H9 (cell line): ENCODE measurements around the gene CLEC4E. TPM values are rescaled to one million over a fixed set of nuclear protein-coding genes. Genes with fewer than 3 reads are reported as not detected.

Source experiments
- DNase-seq: peaks from one replicate; pipeline ENCODE4 v3.0.0-alpha.2; 2017
- H2AFZ ChIP-seq: one replicate; pipeline ENCODE4 v1.6.1; 2013; ENCODE audit warnings: mild to moderate bottlenecking, low read length, control low read depth, moderate library complexity
- H2AK5ac ChIP-seq: 2 replicates; pipeline ENCODE4 v1.6.1; 2013; ENCODE audit warnings: low read length, control low read depth, mixed read lengths; ENCODE audit not compliant: insufficient read length
- H2BK120ac ChIP-seq: one replicate; pipeline ENCODE4 v1.6.1; 2013; ENCODE audit warnings: low read depth, mild to moderate bottlenecking, low read length, control low read depth, inconsistent platforms; ENCODE audit not compliant: poor library complexity, severe bottlenecking
- H2BK12ac ChIP-seq: 2 replicates; pipeline ENCODE4 v1.6.1; 2013; ENCODE audit warnings: low read length, control low read depth, mixed read lengths, low read depth; ENCODE audit not compliant: insufficient read length
- H2BK15ac ChIP-seq: 2 replicates; pipeline ENCODE4 v1.6.1; 2013; ENCODE audit warnings: low read depth, low read length, control low read depth
- H2BK20ac ChIP-seq: one replicate; pipeline ENCODE4 v1.6.1; 2013; ENCODE audit warnings: low read depth, mild to moderate bottlenecking, low read length, control low read depth, inconsistent platforms; ENCODE audit not compliant: poor library complexity, severe bottlenecking
- H2BK5ac ChIP-seq: 2 replicates; pipeline ENCODE4 v1.6.1; 2013; ENCODE audit warnings: low read length, control low read depth, mixed read lengths; ENCODE audit not compliant: insufficient read length
- H3K14ac ChIP-seq: 2 replicates; pipeline ENCODE4 v1.6.1; 2013; ENCODE audit warnings: low read length, control low read depth; ENCODE audit not compliant: insufficient read depth
- H3K18ac ChIP-seq: 2 replicates; pipeline ENCODE4 v1.6.1; 2013; ENCODE audit warnings: low read depth, mild to moderate bottlenecking, mixed read lengths, low read length, control low read depth; ENCODE audit not compliant: insufficient read length
- H3K23ac ChIP-seq: 2 replicates; pipeline ENCODE4 v1.6.1; 2013; ENCODE audit warnings: low read length, control low read depth, mixed read lengths, low read depth; ENCODE audit not compliant: insufficient read length
- H3K23me2 ChIP-seq: 2 replicates; pipeline ENCODE4 v1.6.1; 2013; ENCODE audit warnings: low read depth, mild to moderate bottlenecking, mixed read lengths, low read length, control low read depth; ENCODE audit not compliant: insufficient read length, poor library complexity, severe bottlenecking
- H3K27ac ChIP-seq: 2 replicates; pipeline ENCODE4 v1.5.1; 2013; ENCODE audit warnings: low read length, control low read depth, mixed read lengths, low read depth; ENCODE audit not compliant: insufficient read length
- H3K27me3 ChIP-seq: 2 replicates; pipeline ENCODE4 v1.6.1; 2013; ENCODE audit warnings: low read length, control low read depth, inconsistent platforms; ENCODE audit not compliant: insufficient read depth
- H3K4ac ChIP-seq: 2 replicates; pipeline ENCODE4 v1.6.1; 2013; ENCODE audit warnings: low read depth, mild to moderate bottlenecking, control low read depth, inconsistent platforms, low read length, moderate library complexity
- H3K4me1 ChIP-seq: 2 replicates; pipeline ENCODE4 v1.6.1; 2013; ENCODE audit warnings: low read length, control low read depth, inconsistent platforms; ENCODE audit not compliant: insufficient read depth
- H3K4me2 ChIP-seq: 2 replicates; pipeline ENCODE4 v1.6.1; 2013; ENCODE audit warnings: low read length, control low read depth, mixed read lengths; ENCODE audit not compliant: insufficient read length, insufficient read depth
- H3K56ac ChIP-seq: 2 replicates; pipeline ENCODE4 v1.6.1; 2013; ENCODE audit warnings: low read depth, mild to moderate bottlenecking, mixed read lengths, low read length, control low read depth; ENCODE audit not compliant: insufficient read length
- H3K79me1 ChIP-seq: 2 replicates; pipeline ENCODE4 v1.6.1; 2013; ENCODE audit warnings: low read depth, mild to moderate bottlenecking, moderate library complexity, low read length, control low read depth, inconsistent platforms; ENCODE audit not compliant: insufficient read depth, poor library complexity, severe bottlenecking
- H3K79me2 ChIP-seq: 2 replicates; pipeline ENCODE4 v1.6.1; 2013; ENCODE audit warnings: low read length, control low read depth, inconsistent platforms; ENCODE audit not compliant: insufficient read depth
- H3K9ac ChIP-seq: 2 replicates; pipeline ENCODE4 v1.6.1; 2013; ENCODE audit warnings: low read length, control low read depth, mixed read lengths; ENCODE audit not compliant: insufficient read length; ENCODE audit errors: extremely low read depth
- H3K9me3 ChIP-seq: one replicate; pipeline ENCODE4 v1.6.1; 2013; ENCODE audit warnings: low read depth, low read length, inconsistent platforms; ENCODE audit not compliant: control insufficient read depth
- H3T11ph ChIP-seq: one replicate; pipeline ENCODE4 v1.6.1; 2013; ENCODE audit warnings: mild to moderate bottlenecking, low read length, control low read depth, inconsistent platforms
- H4K20me1 ChIP-seq: one replicate; pipeline ENCODE4 v1.6.1; 2013; ENCODE audit not compliant: control insufficient read depth, insufficient read length, insufficient read depth
- H4K5ac ChIP-seq: 2 replicates; pipeline ENCODE4 v1.6.1; 2013; ENCODE audit warnings: low read depth, mild to moderate bottlenecking, mixed read lengths, low read length, control low read depth; ENCODE audit not compliant: insufficient read length
- H4K8ac ChIP-seq: replicated peaks from 2 replicates; pipeline ENCODE4 v1.6.1; 2013; ENCODE audit warnings: low read length, control low read depth, mixed read lengths, low read depth; ENCODE audit not compliant: insufficient read length
- H4K91ac ChIP-seq: 2 replicates; pipeline ENCODE4 v1.6.1; 2013; ENCODE audit warnings: low read depth, mild to moderate bottlenecking, moderate library complexity, mixed read lengths, low read length, control low read depth; ENCODE audit not compliant: insufficient read length
- H3K27ac Mint-ChIP-seq, 3 experiments: 2 replicates in 2 of 3; 3 replicates in 1 of 3; pipeline ENCODE4 v1.8.0; 2020 to 2021; ENCODE audit warnings: mixed read lengths in 3 of 3, mild to moderate bottlenecking in 1 of 3, moderate library complexity in 1 of 3
- H3K27me3 Mint-ChIP-seq: 2 replicates; pipeline ENCODE4 v1.8.0; 2021; ENCODE audit warnings: low read depth, mild to moderate bottlenecking, moderate library complexity, mixed read lengths
- H3K36me3 Mint-ChIP-seq, 3 experiments: 2 replicates in 2 of 3; 3 replicates in 1 of 3; pipeline ENCODE4 v1.8.0; 2020 to 2021; ENCODE audit warnings: low read depth in 3 of 3, mixed read lengths in 3 of 3; ENCODE audit not compliant: insufficient read depth in 1 of 3
- H3K4me1 Mint-ChIP-seq, 2 experiments: 2 replicates each; pipeline ENCODE4 v1.8.0; 2020; ENCODE audit warnings: mixed read lengths in 2 of 2
- H3K4me3 Mint-ChIP-seq, 2 experiments: 2 replicates in 1 of 2; 3 replicates in 1 of 2; pipeline ENCODE4 v1.8.0; 2020 to 2021; ENCODE audit warnings: mild to moderate bottlenecking in 2 of 2, mixed read lengths in 2 of 2, moderate library complexity in 1 of 2
- H3K9me3 Mint-ChIP-seq, 2 experiments: 2 replicates in 1 of 2; 3 replicates in 1 of 2; pipeline ENCODE4 v1.8.0; 2020; ENCODE audit warnings: mild to moderate bottlenecking in 2 of 2, mixed read lengths in 2 of 2, moderate library complexity in 1 of 2
- CTCF ChIP-seq: fragments of 200-600 bp; sonication (generic); conservative IDR thresholded peaks from 3 replicates; pipeline ENCODE4 v1.8.0; 2021; ENCODE audit warnings: antibody characterized with exemption, mild to moderate bottlenecking
- WGBS: extraction: QIAGEN DNeasy Blood & Tissue Kit; methylation state at CpG from one replicate; pipeline ENCODE4 v1.1.7; 2013; ENCODE audit warnings: missing lambda C conversion rate, low lambda C conversion rate, mixed read lengths; ENCODE audit not compliant: insufficient read length; ENCODE audit errors: extremely low coverage; 5-methylcytosine and 5-hydroxymethylcytosine counted together
- total RNA-seq: library from RNA; stranded (reverse); gene quantifications from 2 replicates; pipeline ENCODE4 v1.2.1, GENCODE V29; 2021

CLEC4E gene
- total RNA-seq, 1 experiment from 2014 or later, result not detected

- H2BK12ac ChIP-seq, result no peak overlapping the region
- no peak overlapping the region; a peak in 1 of 7 replicates for H3K27ac Mint-ChIP-seq
These were observed 40.5 kb upstream of the CLEC4E start for GRCh38 chr12:8581098-8581784.

More at GRCh38 chr12:8581098-8581784, 40.5 kb upstream of the CLEC4E start:
- Mint-ChIP-seq H3K27me3 (no peaks in the 10 kb centered on the region), H3K36me3 (peaks cover 0 to 2% (median 0%) of the 10 kb centered on the region in 3 experiments; a peak in 1 of 7 replicates), H3K4me1 (no peaks in the 10 kb centered on the region), H3K4me3 (no peak overlapping the region), H3K9me3 (no peaks in the 10 kb centered on the region; a peak in 1 of 5 replicates)
- Histone ChIP-seq H3K4me2 (no peak overlapping the region), H3K79me2 (no peaks in the 10 kb centered on the region), H2BK120ac (no peak overlapping the region), H3K79me1 (no peaks in the 10 kb centered on the region), H3T11ph (no peak overlapping the region), H3K9me3 (no peaks in the 10 kb centered on the region), H2BK20ac (no peak overlapping the region), H4K5ac (no peak overlapping the region), H3K9ac (no peak overlapping the region), H3K18ac (no peak overlapping the region), H4K20me1 (no peaks in the 10 kb centered on the region), H3K23me2 (no peaks in the 10 kb centered on the region), H4K8ac (no peak overlapping the region), H3K27me3 (no peaks in the 10 kb centered on the region), H3K56ac (no peak overlapping the region), H3K14ac (no peak overlapping the region), H3K4ac (no peak overlapping the region), H3K27ac (no peak overlapping the region), H3K4me1 (no peaks in the 10 kb centered on the region), H2AK5ac (no peak overlapping the region), H2BK5ac (no peak overlapping the region), H2AFZ (peak overlapping the region; percentile 6), H3K23ac (no peak overlapping the region), H4K91ac (no peak overlapping the region), H2BK15ac (no peak overlapping the region)
- no peak for DNase-seq
- no CpG with 5 or more reads among the region's 9 CpGs for WGBS
- no peak for TF ChIP-seq CTCF
